SK-N-MC (cell line): Measurements from ENCODE around the gene ATG5.

Source experiments
- DNase-seq: peaks from one replicate; pipeline ENCODE4 v3.0.0-alpha.2; 2011; ENCODE audit warnings: low read depth, low spot score
- H3K27ac ChIP-seq: fragments of 200-600 bp; sonication (generic); 2 replicates; pipeline ENCODE4 v1.5.1; 2016; ENCODE audit warnings: mixed run types
- H3K36me3 ChIP-seq: fragments of 200-600 bp; sonication (generic); 2 replicates; pipeline ENCODE4 v1.6.1; 2017; ENCODE audit warnings: antibody characterized with exemption, low read length, mixed read lengths; ENCODE audit not compliant: insufficient read depth
- H3K4me3 ChIP-seq: fragments of 200-600 bp; sonication (generic); 2 replicates; pipeline ENCODE4 v1.5.1; 2016
- H3K9ac ChIP-seq: fragments of 200-600 bp; sonication (generic); 2 replicates; pipeline ENCODE4 v1.8.0; 2017; ENCODE audit warnings: mixed run types, mixed read lengths; ENCODE audit not compliant: insufficient read length
- H3K9me3 ChIP-seq: fragments of 200-600 bp; sonication (generic); 2 replicates; pipeline ENCODE4 v1.6.1; 2017; ENCODE audit warnings: low read depth, mild to moderate bottlenecking, antibody characterized with exemption, low read length, moderate library complexity, mixed read lengths
- EZH2 ChIP-seq: fragments of 200-600 bp; sonication (generic); IDR thresholded peaks from one replicate; pipeline ENCODE4 v1.6.1; 2017; ENCODE audit warnings: antibody characterized with exemption
- FOXP2 ChIP-seq: optimal IDR thresholded peaks from 2 replicates; pipeline ENCODE3; 2011; ENCODE audit warnings: mild to moderate bottlenecking, moderate library complexity; ENCODE audit not compliant: insufficient read depth; ENCODE audit errors: extremely low read length, control extremely low read depth
- POLR2AphosphoS5 ChIP-seq: IDR thresholded peaks from 2 replicates; pipeline ENCODE4 v1.6.1; 2012; ENCODE audit warnings: mild to moderate bottlenecking, low read depth, low read length, borderline replicate concordance

Gene ATG5

GRCh38 chr6:106360410-106360988 is 34.9 kb upstream of the ATG5 start, which contains the start of gene CRYBG1:
Gene CRYBG1 (plus strand): TSS chr6:106360717. CDS start chr6:106360909, 192 bp downstream.
- no peak for DNase-seq
- no peak for TF ChIP-seq POLR2AphosphoS5
- no peak for TF ChIP-seq FOXP2
- TF ChIP-seq EZH2, result no peak
- no peaks in the 10 kb centered on the region for H3K36me3 ChIP-seq
- H3K9me3 ChIP-seq, result no peaks in the 10 kb centered on the region
- H3K9ac ChIP-seq, result no peak within 1 kb of the TSS
- peak within 1 kb of the TSS; percentile 77 for H3K4me3 ChIP-seq
- H3K27ac ChIP-seq, result no peak within 1 kb of the TSS

- Histone ChIP-seq H3K36me3 (no peaks in the 10 kb centered on the region), H3K9ac (no peak overlapping the region), H3K9me3 (no peaks in the 10 kb centered on the region), H3K27ac (no peak overlapping the region), H3K4me3 (peak overlapping the region; percentile 77)
- TF ChIP-seq FOXP2 (no peak), POLR2AphosphoS5 (no peak), EZH2 (no peak)
- DNase-seq, result no peak
Observed at GRCh38 chr6:106359959-106360409, 34.4 kb upstream of the ATG5 start.

- DNase-seq, result no peak
- no peak for TF ChIP-seq POLR2AphosphoS5
- no peak for TF ChIP-seq FOXP2
- H3K36me3 ChIP-seq, result no peaks in the 10 kb centered on the region
- 0 out of 2 replicates have a peak, but pooled peaks cover 3% of the 10 kb centered on the region for H3K9me3 ChIP-seq
- H3K9ac ChIP-seq, result no peak overlapping the region
- no peak overlapping the region for H3K27ac ChIP-seq
- no peak overlapping the region for H3K4me3 ChIP-seq
Observed at GRCh38 chr6:106356378-106356777, 30.8 kb upstream of the ATG5 start.

DNA sequence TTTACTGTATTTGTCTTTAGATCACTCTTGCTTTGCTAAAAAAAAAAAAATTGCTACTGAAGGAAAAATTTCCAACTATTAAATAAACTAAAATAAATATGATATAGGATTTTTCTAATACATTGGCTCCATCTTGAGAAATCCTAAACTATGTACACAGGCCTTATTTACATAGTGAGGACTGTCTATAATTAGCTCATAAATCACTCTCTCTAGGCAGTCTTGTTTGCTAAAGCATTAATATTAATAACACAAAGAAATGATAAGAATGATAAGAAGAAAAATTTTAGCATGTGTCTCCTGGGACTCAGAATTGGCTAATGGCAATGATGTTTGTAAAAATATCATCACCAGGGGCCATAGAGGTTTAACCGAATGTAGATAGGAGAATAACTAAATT is 21.7 kb upstream of the ATG5 start:
- Histone ChIP-seq H3K36me3 (no peaks in the 10 kb centered on the region), H3K9me3 (no peaks in the 10 kb centered on the region), H3K4me3 (no peak overlapping the region), H3K9ac (no peak overlapping the region), H3K27ac (no peak overlapping the region)
- DNase-seq, result no peak
- no peak for TF ChIP-seq EZH2
- no peak for TF ChIP-seq POLR2AphosphoS5

GRCh38 chr6:106339334-106340029 is 13.9 kb upstream of the ATG5 start:
- Histone ChIP-seq H3K36me3 (no peaks in the 10 kb centered on the region), H3K27ac (no peak overlapping the region), H3K4me3 (no peak overlapping the region), H3K9me3 (no peaks in the 10 kb centered on the region), H3K9ac (no peak overlapping the region)
- TF ChIP-seq POLR2AphosphoS5 (no peak), FOXP2 (no peak), EZH2 (no peak)
- DNase-seq, result no peak

DNA sequence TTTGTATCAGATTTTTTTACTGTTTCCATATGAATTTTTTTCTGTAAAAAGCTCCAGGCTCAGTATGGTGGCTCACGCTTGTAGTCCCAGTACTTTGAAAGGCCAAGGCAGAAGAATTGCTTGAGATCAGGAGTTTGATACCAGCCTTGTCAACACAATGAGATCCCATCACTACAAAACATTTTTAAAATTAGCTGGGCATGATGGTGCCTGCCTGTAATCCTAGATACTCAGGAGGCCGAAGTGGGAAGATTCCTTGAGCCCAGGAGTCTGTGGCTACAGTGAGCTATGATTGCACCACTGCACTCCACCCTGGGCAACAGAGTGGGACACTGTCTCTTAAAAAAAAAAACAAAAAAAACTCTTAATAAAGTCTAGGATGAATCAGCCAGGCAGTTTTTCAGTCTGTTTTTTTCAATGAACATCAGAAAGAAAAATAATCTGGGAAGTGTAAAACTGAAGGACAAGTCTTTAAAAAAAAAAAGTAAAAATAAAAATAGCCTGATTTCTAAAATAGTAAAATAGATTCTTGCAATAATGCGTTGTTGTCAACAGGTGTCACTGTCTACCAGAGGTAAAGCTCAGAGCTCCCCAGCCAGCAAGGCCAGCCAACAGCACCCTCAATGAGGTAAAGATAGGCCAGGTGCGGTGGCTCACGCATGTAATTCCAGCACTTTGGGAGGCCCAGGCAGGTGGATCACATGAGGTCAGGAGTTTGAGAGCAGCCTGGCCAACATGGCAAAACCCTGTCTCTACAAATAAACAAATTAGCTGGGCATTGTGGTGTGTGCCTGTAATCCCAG is 9.3 kb upstream of the ATG5 start:
- Histone ChIP-seq H3K27ac (no peak overlapping the region), H3K36me3 (no peaks in the 10 kb centered on the region), H3K9ac (no peak overlapping the region), H3K4me3 (no peak overlapping the region), H3K9me3 (no peaks in the 10 kb centered on the region)
- TF ChIP-seq POLR2AphosphoS5, result no peak
- TF ChIP-seq FOXP2, result no peak
- no peak for TF ChIP-seq EZH2
- DNase-seq, result no peak

DNA sequence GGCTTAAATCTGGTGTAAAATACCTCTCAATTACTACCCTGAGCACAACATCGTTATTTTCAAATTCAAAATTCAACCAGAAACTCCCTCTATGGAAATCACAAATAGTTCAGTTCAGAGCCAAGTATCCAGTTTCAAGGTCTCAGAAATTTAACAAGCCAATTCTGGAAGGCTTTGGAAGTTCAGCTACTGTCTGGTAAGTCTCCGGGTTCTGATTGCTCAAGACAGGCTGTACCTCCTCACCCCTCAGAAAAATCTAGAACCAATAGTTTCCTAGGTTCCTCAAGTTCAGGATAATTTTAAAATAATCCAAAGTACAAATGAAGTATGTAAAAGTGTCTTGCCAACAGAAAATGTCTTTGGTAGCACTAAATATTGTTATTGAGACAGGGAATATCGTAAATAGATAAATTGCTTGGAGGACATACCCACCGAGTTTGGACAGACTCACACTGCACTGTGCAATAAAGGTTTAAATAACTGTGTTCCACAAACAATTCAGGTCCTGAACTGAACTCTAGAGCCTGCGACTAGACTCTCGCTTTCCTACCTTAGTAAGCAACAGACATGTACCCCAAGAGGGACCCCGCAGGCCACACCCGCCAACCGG is 729 bp downstream of the ATG5 start:
- Histone ChIP-seq H3K9ac (peak overlapping the region; percentile 88), H3K9me3 (no peaks in the 10 kb centered on the region), H3K4me3 (peak overlapping the region; percentile 90), H3K36me3 (no peaks in the 10 kb centered on the region), H3K27ac (no peak overlapping the region)
- no peak for TF ChIP-seq FOXP2
- no peak for TF ChIP-seq EZH2
- no peak for TF ChIP-seq POLR2AphosphoS5
- no peak for DNase-seq

GRCh38 chr6:106321940-106322339 is 3.6 kb downstream of the ATG5 start:
- no peak for TF ChIP-seq EZH2
- no peak for TF ChIP-seq POLR2AphosphoS5
- no peak for TF ChIP-seq FOXP2
- H3K36me3 ChIP-seq, result no peaks in the 10 kb centered on the region
- no peak overlapping the region for H3K27ac ChIP-seq
- no peak overlapping the region for H3K9ac ChIP-seq
- no peak for DNase-seq
- no peak overlapping the region for H3K4me3 ChIP-seq
- H3K9me3 ChIP-seq, result no peaks in the 10 kb centered on the region
